GM18907 (cell line): ENCODE results near the gene RANBP9.

ENCODE experiments used
- ATAC-seq: cut with Tn5 transposase; IDR thresholded peaks from one replicate; pipeline ENCODE4 v1.9.1; 2021; ENCODE audit warnings: mild to moderate bottlenecking, moderate library complexity; ENCODE audit not compliant: unreplicated experiment

RANBP9 gene

DNA sequence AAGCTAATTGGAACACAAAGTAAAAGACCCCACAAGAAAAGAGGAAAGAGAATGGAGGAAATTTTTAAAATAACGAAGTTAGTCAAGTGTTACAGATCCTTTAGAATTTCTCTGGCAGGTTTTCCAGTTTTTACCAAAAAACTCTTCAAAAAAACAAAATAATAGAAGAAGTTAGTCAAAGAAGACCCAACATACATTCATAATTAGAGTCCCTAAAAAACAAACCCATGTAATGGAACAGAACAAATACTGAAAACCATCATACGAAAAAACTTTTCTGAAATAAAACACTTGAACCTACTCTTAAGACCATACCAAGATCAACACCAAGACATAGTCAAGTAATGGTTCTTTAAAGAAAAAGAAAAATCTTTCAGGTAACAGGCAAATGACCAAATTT lies 31.6 kb downstream of the RANBP9 start:
- no peak for ATAC-seq

GRCh38 chr6:13678255-13678983 lies 33.2 kb downstream of the RANBP9 start:
- no peak for ATAC-seq

GRCh38 chr6:13677878-13678254 lies 33.8 kb downstream of the RANBP9 start:
- ATAC-seq: no peak

- no peak for ATAC-seq
Measured at GRCh38 chr6:13676551-13677156, 35.0 kb downstream of the RANBP9 start.

DNA sequence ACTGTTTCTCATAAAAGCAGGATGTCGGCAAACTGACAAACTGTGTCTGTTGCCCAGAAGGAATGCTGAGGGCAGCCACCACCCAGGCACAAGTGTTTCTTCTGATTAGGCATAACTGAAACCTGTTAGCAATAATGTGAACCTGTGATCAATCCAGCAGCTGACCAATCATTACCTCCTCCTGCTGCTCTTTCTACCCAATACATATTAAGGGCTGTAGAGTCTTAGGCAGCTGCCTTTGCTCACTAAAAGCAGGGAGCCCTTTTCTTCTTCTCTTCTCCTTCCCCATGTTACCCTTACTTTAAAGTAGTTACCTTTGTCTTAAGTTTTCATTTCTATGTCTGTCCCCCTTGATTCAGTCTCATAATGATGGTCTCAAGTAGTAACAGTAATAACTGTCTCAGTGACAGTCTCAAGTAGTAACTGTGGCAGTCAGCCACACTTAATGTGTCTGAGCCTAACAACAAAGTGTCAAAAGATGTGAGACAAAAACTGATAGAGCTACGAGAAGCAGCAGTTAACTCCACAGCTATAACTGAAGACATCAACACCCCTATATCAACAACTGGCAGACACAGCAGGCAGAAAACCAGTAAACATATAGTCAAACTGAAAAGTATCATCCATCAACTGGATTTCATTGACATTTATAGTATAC lies 37.0 kb downstream of the RANBP9 start:
- no peak for ATAC-seq

- no peak for ATAC-seq
Measured at GRCh38 chr6:13673825-13674444, 37.7 kb downstream of the RANBP9 start.

GRCh38 chr6:13673368-13673767 lies 38.3 kb downstream of the RANBP9 start:
- no peak for ATAC-seq

DNA sequence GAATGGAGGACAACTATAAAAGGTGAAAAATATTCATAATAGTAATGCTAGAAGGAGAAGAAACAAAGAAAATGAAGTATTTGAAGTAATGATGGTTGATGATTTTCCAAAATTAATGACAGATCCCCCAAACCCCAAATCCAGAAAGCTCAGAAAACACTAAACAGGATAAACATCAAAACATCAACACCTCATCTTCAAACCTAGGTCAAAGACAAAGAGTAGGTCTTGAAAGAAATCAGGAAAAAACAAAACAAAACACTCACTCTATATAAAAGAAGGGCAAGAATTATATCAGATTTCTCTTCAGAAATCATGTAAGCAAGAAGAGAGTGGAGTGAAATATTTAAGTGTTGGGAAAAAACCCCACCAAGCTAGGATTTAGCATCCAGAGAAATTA lies 38.7 kb downstream of the RANBP9 start:
- ATAC-seq: no peak

GRCh38 chr6:13671548-13672127 lies 40.0 kb downstream of the RANBP9 start:
- no peak for ATAC-seq

DNA sequence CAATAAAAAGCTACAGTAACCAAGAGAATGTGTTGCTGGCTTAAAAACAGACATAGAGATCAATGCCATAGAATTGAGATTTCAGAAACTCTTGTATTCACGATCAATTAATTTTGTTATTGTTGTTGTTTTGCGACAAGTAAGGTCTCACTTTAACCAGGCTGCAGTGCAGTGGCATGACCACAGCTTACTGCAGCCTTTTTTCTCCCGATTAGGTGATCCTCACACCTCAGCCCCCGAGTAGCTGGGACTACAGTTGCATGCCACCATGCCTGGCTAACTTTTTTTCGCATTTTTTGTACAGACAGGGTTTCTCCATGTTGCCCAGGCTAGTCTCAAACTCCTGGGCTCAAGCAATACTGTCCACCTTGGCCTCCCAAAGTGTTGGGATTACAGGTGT lies 42.2 kb downstream of the RANBP9 start:
- no peak for ATAC-seq

DNA sequence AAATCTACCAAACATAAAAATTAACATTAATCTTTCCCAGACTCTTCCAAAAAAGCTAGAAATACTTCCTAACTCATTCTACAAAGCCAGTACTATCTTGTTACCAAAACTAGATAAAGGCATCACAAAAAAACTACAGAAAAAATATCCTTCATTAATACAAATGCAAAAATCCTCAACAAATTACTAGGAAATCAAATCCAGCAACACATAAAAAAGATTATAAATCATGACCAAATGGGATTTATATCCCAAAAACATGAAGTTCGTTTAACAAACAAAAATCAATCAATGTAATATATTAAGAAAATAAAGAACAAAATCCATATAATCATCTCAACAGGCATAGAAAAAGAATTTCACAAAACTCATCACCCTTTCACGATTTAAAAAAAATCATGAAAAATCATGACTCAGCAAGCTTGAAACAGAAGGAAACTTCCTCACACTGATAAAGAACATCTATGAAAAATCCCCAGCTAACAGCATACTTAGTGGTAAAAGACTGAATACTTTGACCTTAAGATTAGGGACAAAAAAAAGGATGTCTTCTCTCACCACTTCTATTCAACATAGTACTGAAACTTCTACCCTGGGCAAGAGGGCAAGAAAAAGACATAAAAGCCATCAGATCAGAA lies 43.2 kb downstream of the RANBP9 start:
- no peak for ATAC-seq

DNA sequence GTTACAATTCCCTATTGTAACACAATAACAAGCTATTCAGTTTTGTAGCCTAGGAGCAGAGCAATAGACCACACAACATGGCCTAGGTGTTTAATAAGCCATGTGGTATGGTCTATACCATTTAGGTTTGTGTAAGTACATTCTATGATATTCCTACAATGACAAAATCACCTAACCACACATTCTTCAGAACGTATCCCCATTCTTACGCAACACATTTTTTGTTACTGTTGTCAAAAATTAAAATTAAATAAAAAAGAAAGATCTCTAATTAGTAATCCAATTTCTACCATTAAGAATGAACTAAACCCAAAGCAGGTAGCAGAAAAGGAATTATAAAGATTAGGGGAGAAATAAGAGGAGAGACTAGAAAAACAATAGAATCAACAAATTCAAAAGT lies 44.0 kb downstream of the RANBP9 start:
- no peak for ATAC-seq

GRCh38 chr6:13666194-13667105 lies 45.2 kb downstream of the RANBP9 start:
- ATAC-seq: no peak

- ATAC-seq: no peak
Measured at GRCh38 chr6:13664703-13665352, 46.8 kb downstream of the RANBP9 start.

DNA sequence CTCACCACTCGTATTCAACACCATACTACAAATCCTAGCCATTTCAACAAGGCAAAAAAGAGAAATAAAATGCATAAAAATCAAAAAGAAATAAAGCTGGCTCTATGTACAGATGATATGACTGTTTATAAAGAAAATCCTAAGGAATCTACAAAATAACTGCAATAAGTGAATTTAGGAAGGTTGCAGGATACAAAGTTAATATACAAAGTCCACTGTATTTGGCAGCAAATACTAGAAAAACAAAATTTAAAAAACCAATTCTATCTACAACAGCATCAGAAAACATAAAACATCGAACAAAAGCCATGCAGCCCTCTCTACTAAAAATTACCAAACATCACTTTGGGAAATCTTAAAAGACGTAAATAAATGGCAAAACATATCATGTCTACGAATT lies 47.6 kb downstream of the RANBP9 start:
- ATAC-seq: no peak

GRCh38 chr6:13662651-13663334 lies 48.8 kb downstream of the RANBP9 start:
- no peak for ATAC-seq

GRCh38 chr6:13661647-13662046 lies 50.0 kb downstream of the RANBP9 start:
- no peak for ATAC-seq

- no peak for ATAC-seq
Measured at GRCh38 chr6:13660893-13661292, 50.7 kb downstream of the RANBP9 start.

- ATAC-seq: no peak
Measured at GRCh38 chr6:13660273-13660672, 51.4 kb downstream of the RANBP9 start.
